SU-DHL-6 (cell line): Measurements from ENCODE around the gene DPP6.

ENCODE experiments used
- EZH2phosphoT487 ChIP-seq: fragments of 200-600 bp; sonication (generic), shearing (Covaris generic); conservative IDR thresholded peaks from 2 replicates; pipeline ENCODE4 v1.6.1; 2018; ENCODE audit warnings: mild to moderate bottlenecking, antibody characterized with exemption, low read length, moderate library complexity, mixed read lengths
- TF ChIP-seq, protein P1 (sequence below): fragments of 200-600 bp; sonication (generic); IDR thresholded peaks from one replicate; pipeline ENCODE4 v1.5.1; 2017; ENCODE audit warnings: antibody characterized with exemption, mild to moderate bottlenecking, low read length, moderate library complexity; ENCODE audit not compliant: insufficient read depth, poor library complexity, severe bottlenecking

DNA sequence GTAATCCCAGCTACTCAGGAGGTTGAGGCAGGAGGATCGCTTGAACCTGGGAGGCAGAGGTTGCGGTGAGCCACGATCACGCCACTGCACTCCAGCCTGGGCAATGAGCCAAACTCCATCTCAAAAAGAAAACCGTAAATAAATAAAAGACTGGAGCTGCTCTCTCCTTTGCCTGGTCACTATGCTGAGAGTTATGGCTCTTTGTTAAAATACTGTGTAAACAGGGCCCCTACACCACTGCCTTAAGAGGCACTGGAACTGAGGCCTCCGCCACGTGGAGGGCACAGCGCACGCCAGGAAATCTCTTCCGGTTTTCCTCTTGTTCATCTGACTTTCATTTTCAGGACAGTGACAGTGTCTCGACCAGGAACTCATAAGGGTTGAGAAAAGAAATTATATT lies 827.4 kb downstream of the DPP6 start:
- TF ChIP-seq, protein P1, sequence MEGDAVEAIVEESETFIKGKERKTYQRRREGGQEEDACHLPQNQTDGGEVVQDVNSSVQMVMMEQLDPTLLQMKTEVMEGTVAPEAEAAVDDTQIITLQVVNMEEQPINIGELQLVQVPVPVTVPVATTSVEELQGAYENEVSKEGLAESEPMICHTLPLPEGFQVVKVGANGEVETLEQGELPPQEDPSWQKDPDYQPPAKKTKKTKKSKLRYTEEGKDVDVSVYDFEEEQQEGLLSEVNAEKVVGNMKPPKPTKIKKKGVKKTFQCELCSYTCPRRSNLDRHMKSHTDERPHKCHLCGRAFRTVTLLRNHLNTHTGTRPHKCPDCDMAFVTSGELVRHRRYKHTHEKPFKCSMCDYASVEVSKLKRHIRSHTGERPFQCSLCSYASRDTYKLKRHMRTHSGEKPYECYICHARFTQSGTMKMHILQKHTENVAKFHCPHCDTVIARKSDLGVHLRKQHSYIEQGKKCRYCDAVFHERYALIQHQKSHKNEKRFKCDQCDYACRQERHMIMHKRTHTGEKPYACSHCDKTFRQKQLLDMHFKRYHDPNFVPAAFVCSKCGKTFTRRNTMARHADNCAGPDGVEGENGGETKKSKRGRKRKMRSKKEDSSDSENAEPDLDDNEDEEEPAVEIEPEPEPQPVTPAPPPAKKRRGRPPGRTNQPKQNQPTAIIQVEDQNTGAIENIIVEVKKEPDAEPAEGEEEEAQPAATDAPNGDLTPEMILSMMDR: no peak
- no peak for TF ChIP-seq EZH2phosphoT487
